ENCODE results near the gene SLC6A4.

- TF ChIP-seq CTCF (conservative IDR thresholded peaks at IDR 0.05; ENCODE audit: low read length) (no peak), EZH2phosphoT487 (IDR thresholded peaks at IDR 0.05; ENCODE audit: borderline replicate concordance) (no peak)
These were observed 58.6 kb downstream of the SLC6A4 start for GRCh38 chr17:30176855-30177254.
